HepG2 (cell line): ENCODE data around the gene C16orf54. TPM values are rescaled to one million over a fixed set of nuclear protein-coding genes. Genes with fewer than 3 reads are reported as not detected.
A peak's percentile ranks its signal among the peaks of the same experiment; 100 is the strongest.

Experiments
- ATAC-seq: fragments of 200-7000 bp; cut with Tn5 transposase; 3 replicates; pipeline ENCODE4 v1.9.1; 2020; ENCODE audit warnings: mild to moderate bottlenecking, moderate library complexity
- BruUV-seq: library from RNA; stranded (reverse); fragments of 400-500 nt; replicated peaks from 2 replicates; lab custom pipeline; 2021; lab: Mats Ljungman, UMichigan
- CTCF ChIA-PET: fragments of 300-600 bp; formaldehyde crosslinking; extraction: SDS; loops from one replicate; lab custom pipeline; 2021; ENCODE audit warnings: low total read pairs, inconsistent platforms, low intra/inter-chr PET ratio; lab: Yijun Ruan, JAX
- POLR2A ChIA-PET: fragments of 350-600 bp; sonication (Branson Sonifier 250); formaldehyde crosslinking; loops from one replicate; lab custom pipeline; 2020; ENCODE audit warnings: antibody characterized with exemption, inconsistent platforms; lab: Yijun Ruan, JAX
- DNase-seq: peaks from one replicate; pipeline ENCODE4 v3.0.0-alpha.2; 2015; ENCODE audit warnings: low spot score
- FAIRE-seq: peaks from 3 replicates; lab custom pipeline; 2011; peaks lifted over from hg19 to GRCh38; lab: Jason Lieb, UNC
- H2AFZ ChIP-seq: one replicate; pipeline ENCODE4 v1.6.1; 2011; ENCODE audit warnings: low read length, inconsistent platforms
- H3K27ac ChIP-seq: fragments of 300-600 bp; 3 replicates; pipeline ENCODE4 v1.8.0; 2011; ENCODE audit warnings: mixed run types, mild to moderate bottlenecking, mixed read lengths, low read length, inconsistent platforms; ENCODE audit not compliant: insufficient read depth; ENCODE audit errors: extremely low read length
- H3K27me3 ChIP-seq, 2 experiments: fragments of 200-600 bp in 1 of 2; 2 replicates in 1 of 2; 3 replicates in 1 of 2; pipeline versions ENCODE4 v1.6.0 to v1.8.0; 2011; ENCODE audit warnings: low read length in 2 of 2, mild to moderate bottlenecking in 2 of 2, moderate library complexity in 2 of 2, inconsistent platforms in 1 of 2; ENCODE audit not compliant: insufficient read depth in 2 of 2, control insufficient read depth in 1 of 2
- H3K36me3 ChIP-seq, 2 experiments: fragments of 200-600 bp in 1 of 2; replicated peaks in 1 of 2; 2 replicates in 1 of 2; 3 replicates in 1 of 2; pipeline versions ENCODE4 v1.5.1 to v1.8.0; 2011; ENCODE audit warnings: low read length in 2 of 2, inconsistent platforms in 1 of 2; ENCODE audit not compliant: insufficient read depth in 2 of 2, control insufficient read depth in 1 of 2
- H3K4me1 ChIP-seq: 2 replicates; pipeline ENCODE4 v1.5.1; 2012; ENCODE audit warnings: low read length, inconsistent platforms; ENCODE audit not compliant: insufficient read depth
- H3K4me2 ChIP-seq: 2 replicates; pipeline ENCODE4 v1.6.0; 2011; ENCODE audit warnings: low read depth, low read length, inconsistent platforms
- H3K4me3 ChIP-seq, 3 experiments: fragments of 200-600 bp in 1 of 3; sonication (generic), shearing (Covaris generic) in 1 of 3; replicated peaks in 1 of 3; 2 replicates each; pipeline ENCODE4 v1.5.1; 2011 to 2016; ENCODE audit warnings: low read length in 3 of 3, inconsistent platforms in 2 of 3, low read depth in 2 of 3, mild to moderate bottlenecking in 2 of 3, control low read depth in 1 of 3, mixed read lengths in 1 of 3; ENCODE audit not compliant: insufficient read depth in 1 of 3
- H3K79me2 ChIP-seq: one replicate; pipeline ENCODE4 v1.6.1; 2011; ENCODE audit warnings: low read length, inconsistent platforms; ENCODE audit not compliant: insufficient read depth
- H3K9ac ChIP-seq: 2 replicates; pipeline ENCODE4 v1.6.0; 2011; ENCODE audit warnings: mild to moderate bottlenecking, low read depth, low read length, inconsistent platforms; ENCODE audit not compliant: insufficient read depth
- H3K9me3 ChIP-seq: 2 replicates; pipeline ENCODE4 v1.5.1; 2012; ENCODE audit warnings: mild to moderate bottlenecking, low read length
- H4K20me1 ChIP-seq: 2 replicates; pipeline ENCODE4 v1.6.0; 2011; ENCODE audit warnings: inconsistent platforms, mild to moderate bottlenecking, low read length, moderate library complexity; ENCODE audit not compliant: insufficient read depth
- ARID4A ChIP-seq: sonication (generic); formaldehyde crosslinking; IDR thresholded peaks from 2 replicates; pipeline ENCODE4 v1.5.0; 2020; ENCODE audit warnings: mild to moderate bottlenecking, missing genetic modification reagents, borderline replicate concordance
- SMC3 ChIP-seq: IDR thresholded peaks from 2 replicates; pipeline ENCODE4 v1.6.1; 2011; ENCODE audit warnings: low read length, improper control_type of control experiment
- TIGD3 ChIP-seq: sonication (generic); formaldehyde crosslinking; IDR thresholded peaks from 2 replicates; pipeline ENCODE4 v1.5.1; 2020; ENCODE audit warnings: mild to moderate bottlenecking, missing genetic modification reagents, borderline replicate concordance
- XRCC5 ChIP-seq: fragments of 200-400 bp; formaldehyde crosslinking; optimal IDR thresholded peaks from 2 replicates; pipeline ENCODE3; 2017; ENCODE audit warnings: mild to moderate bottlenecking, low read length
- ZFY ChIP-seq: sonication (generic); formaldehyde crosslinking; IDR thresholded peaks from 2 replicates; pipeline ENCODE4 v1.4.0; 2020; ENCODE audit warnings: missing genetic modification reagents
- ZMYM3 ChIP-seq: sonication (generic); formaldehyde crosslinking; IDR thresholded peaks from 2 replicates; pipeline ENCODE4 v1.5.1; 2020; ENCODE audit warnings: mild to moderate bottlenecking, missing genetic modification reagents
- ZNF142 ChIP-seq: sonication (generic); formaldehyde crosslinking; IDR thresholded peaks from 2 replicates; pipeline ENCODE4 v1.4.0; 2020; ENCODE audit warnings: missing genetic modification reagents
- ZNF333 ChIP-seq: sonication (generic); formaldehyde crosslinking; IDR thresholded peaks from 2 replicates; pipeline ENCODE4 v1.4.0; 2020; ENCODE audit warnings: mild to moderate bottlenecking, missing genetic modification reagents, borderline replicate concordance
- ZNF556 ChIP-seq: sonication (generic); formaldehyde crosslinking; IDR thresholded peaks from 2 replicates; pipeline ENCODE4 v1.4.0; 2020; ENCODE audit warnings: mild to moderate bottlenecking, missing genetic modification reagents, borderline replicate concordance
- ZNF598 ChIP-seq: sonication (generic); formaldehyde crosslinking; IDR thresholded peaks from 2 replicates; pipeline ENCODE4 v1.5.1; 2020; ENCODE audit warnings: mild to moderate bottlenecking, missing genetic modification reagents, borderline replicate concordance
- ZNF777 ChIP-seq: sonication (generic); formaldehyde crosslinking; IDR thresholded peaks from 2 replicates; pipeline ENCODE4 v1.4.0; 2020; ENCODE audit warnings: missing genetic modification reagents
- ZNF883 ChIP-seq: sonication (generic); formaldehyde crosslinking; IDR thresholded peaks from 2 replicates; pipeline ENCODE4 v1.5.1; 2020; ENCODE audit warnings: mild to moderate bottlenecking, missing genetic modification reagents; ENCODE audit errors: not compliant biosample characterization
- WGBS: methylation state at CpG from one replicate; pipeline ENCODE4 v1.1.6; 2017; ENCODE audit warnings: low lambda C conversion rate; 5-methylcytosine and 5-hydroxymethylcytosine counted together
- in situ Hi-C: cut with HindIII; loops from 2 replicates; pipeline ENCODE4 v1.10.0; 2017; ENCODE audit warnings: low pct_unique_long_range_greater_than_20kb; ENCODE audit not compliant: extremely low pct_ligation_motif_present
- intact Hi-C: fragments of 100-400 bp; cut with micrococcal nuclease; formaldehyde crosslinking; loops from one replicate; pipeline ENCODE4 v1.10.0; 2022; ENCODE audit not compliant: unreplicated experiment
- polyA plus RNA-seq, 8 experiments: library from polyadenylated mRNA; depleted of rRNA in 3 of 8; stranded (reverse) in 7 of 8; unstranded in 1 of 8; fragments of >200 nt; fragmentation: Illumina TruSeq in 4 of 8; extraction: Trizol in 4 of 8; gene quantifications; 2 replicates each; pipeline versions ENCODE4 v1.2.1 to v1.2.3, GENCODE V29; 2011 to 2016; ENCODE audit warnings: low read depth in 4 of 8, missing spikeins in 1 of 8, mixed read lengths in 1 of 8; ENCODE audit not compliant: insufficient read depth in 1 of 8
- total RNA-seq, 5 experiments: library from RNA; depleted of rRNA; stranded (reverse); fragments of >200 nt; fragmentation: Illumina TruSeq; extraction: Trizol; gene quantifications; 2 replicates each; pipeline ENCODE4 v1.2.3, GENCODE V29; 2016; ENCODE audit warnings: low read depth in 1 of 5

C16orf54 gene
- total and polyA plus RNA-seq, 2 of the 13 experiments (the other 11 are each of a cell fraction or from before 2014, with no cell fraction given) = not detected

GRCh38 chr16:29737713-29738112 lies 8.1 kb downstream of the C16orf54 start:
- intact Hi-C loops = loop anchor here (5.0 kb wide), 1 partner anchor 55 kb away; the partner anchor contains the start of gene KIF22
- BruUV-seq = no TSS peak
- peak; percentile 66 for ATAC-seq
- Histone ChIP-seq H3K4me2 (peak overlapping the region; percentile 48; the same call in 1 of the 2 replicates), H3K27ac (no peak overlapping the region), H3K27me3 (peaks cover 0 to 1% of the 10 kb centered on the region in 2 experiments; a peak in 2 of 5 replicates), H4K20me1 (no peaks in the 10 kb centered on the region), H3K36me3 (no peaks in the 10 kb centered on the region), H3K79me2 (no peaks in the 10 kb centered on the region), H3K9me3 (no peaks in the 10 kb centered on the region), H3K4me1 (peaks cover 69% of the 10 kb centered on the region), H2AFZ (no peak overlapping the region), H3K9ac (no peak overlapping the region), H3K4me3 (no peak overlapping the region)
- FAIRE-seq = no peak
- WGBS = 5% methylated on average over 5 of the region's 5 CpGs
- ChIA-PET CTCF (interaction anchor here (1.3 kb wide), 1 partner anchor 79 kb away, joined by 3 read pairs; no protein-coding TSS in a partner anchor), POLR2A (no interaction called here)
- no peak for DNase-seq
- in situ Hi-C loops = no loop called here
- TF ChIP-seq ARID4A (CRISPR knock-in tag) (0 out of 2 replicates have a peak, but pooled peaks have one; percentile 18), ZNF883 (CRISPR knock-in tag) (peak; percentile 22), ZFY (CRISPR knock-in tag) (0 out of 2 replicates have a peak, but pooled peaks have one; percentile 22), ZNF777 (CRISPR knock-in tag) (0 out of 2 replicates have a peak, but pooled peaks have one; percentile 42), ZNF556 (CRISPR knock-in tag) (no peak), SMC3 (no peak), ZNF333 (CRISPR knock-in tag) (no peak), XRCC5 (no peak), TIGD3 (CRISPR knock-in tag) (0 out of 2 replicates have a peak, but pooled peaks have one; percentile 52), ZMYM3 (CRISPR knock-in tag) (peak; percentile 12; the same call in 1 of the 2 replicates), ZNF598 (CRISPR knock-in tag) (0 out of 2 replicates have a peak, but pooled peaks have one; percentile 32), ZNF142 (0 out of 2 replicates have a peak, but pooled peaks have one; percentile 35)
